HG02588 (cell line): ENCODE data around the gene SCN4A.
"Not testable (repeated sequence)": the region's sequence is repeated elsewhere in the genome, so short reads cannot be mapped to it uniquely, and the experiment has no call there.

Experiments
- ATAC-seq: cut with Tn5 transposase; IDR thresholded peaks from one replicate; pipeline ENCODE4 v1.9.1; 2021; ENCODE audit warnings: mild to moderate bottlenecking, moderate library complexity; ENCODE audit not compliant: unreplicated experiment

Gene SCN4A

DNA sequence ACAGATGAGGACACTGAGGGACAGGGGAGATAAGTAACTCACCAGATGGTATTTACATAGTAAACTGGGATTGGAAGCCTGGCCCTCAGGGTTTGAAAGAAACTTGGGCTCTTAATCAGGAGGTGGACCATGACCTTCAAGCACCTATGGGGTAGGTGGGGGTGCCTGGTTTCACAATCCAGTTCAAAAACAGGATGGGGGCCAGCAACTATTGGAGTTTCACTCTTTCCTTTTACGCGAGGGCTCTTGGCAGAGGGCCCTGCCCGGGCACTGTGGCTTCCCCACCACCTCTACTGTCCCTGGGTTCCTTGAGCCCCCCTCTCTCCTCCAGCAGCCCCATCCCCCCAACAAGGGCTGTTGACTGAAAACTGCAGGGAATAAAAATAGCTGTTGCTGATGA, 14.1 kb upstream of the SCN4A start:
- ATAC-seq: no peak

DNA sequence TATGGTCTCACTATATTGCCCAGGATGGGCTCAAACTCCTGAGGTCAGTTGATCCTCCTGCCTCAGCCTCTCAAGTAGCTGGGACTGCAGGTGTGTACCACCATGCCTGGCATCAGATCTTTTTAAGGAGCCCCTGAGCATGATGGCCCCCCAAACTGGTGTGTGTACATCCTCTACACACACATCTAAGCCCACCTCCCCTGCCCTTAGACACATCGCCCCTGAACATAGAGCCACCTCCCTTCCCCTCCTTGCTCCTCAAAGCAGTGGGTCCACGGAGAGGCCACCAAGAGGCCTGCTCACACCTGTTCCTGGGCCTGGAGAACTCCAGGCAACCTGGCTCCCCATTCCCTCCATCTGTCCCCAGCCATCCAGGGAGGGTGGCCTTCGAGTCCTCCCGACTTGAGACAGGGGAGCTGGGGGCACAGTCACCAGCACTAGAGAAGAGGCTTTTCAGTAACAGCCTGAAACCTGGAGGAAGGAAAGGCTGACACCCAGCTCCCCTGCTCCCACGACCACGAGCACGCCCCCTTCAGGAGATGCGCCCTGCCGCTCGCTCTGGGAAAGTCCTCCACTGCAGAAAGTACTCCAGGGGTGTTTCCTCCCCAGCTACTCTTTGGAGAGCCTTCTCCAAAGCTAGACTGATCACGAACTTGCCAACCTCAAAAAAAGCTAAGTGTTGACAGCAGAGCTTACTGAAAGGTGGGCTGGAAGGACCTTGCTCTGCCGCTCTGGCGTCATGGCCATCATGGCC, 12.8 kb upstream of the SCN4A start:
- ATAC-seq: no peak

DNA sequence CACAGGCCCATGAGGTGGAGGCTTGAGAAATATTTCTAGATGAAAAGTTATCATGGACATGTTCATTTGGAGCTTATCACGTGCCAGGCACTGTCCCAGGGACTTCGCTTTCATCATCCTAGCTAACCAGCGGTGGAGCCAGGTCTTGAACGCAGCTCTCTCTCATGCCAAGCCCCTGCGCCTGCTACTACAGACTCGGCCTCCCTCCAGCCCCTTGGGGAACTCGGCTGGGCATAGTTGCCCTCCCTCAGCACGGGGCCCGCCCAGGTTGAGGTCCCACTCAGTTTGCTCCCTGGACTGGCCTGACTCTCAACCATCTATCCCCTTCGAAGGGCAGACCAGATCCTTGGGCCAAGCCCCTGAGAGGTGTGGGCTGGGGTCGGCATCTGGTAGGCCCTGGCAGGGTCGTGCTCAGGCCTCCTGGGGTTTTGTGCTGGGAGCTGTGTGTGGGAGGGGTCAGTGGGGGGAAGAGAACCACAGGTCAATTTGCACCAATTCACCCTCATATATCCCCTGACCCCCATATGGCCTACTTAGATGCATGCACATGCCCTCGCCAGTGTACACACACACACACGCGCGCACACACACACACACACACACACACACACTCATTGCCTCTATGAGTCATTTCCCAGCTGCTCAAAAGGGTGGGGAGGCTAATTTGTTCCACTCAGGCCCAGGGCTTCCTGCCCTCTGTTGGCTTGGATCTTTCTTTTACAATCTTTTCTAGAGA, 12.1 kb upstream of the SCN4A start:
- ATAC-seq: no peak

- no peak for ATAC-seq
These were observed 11.5 kb upstream of the SCN4A start for GRCh38 chr17:63984236-63984635.

- no peak for ATAC-seq
These were observed 10.6 kb upstream of the SCN4A start for GRCh38 chr17:63983320-63983719.

DNA sequence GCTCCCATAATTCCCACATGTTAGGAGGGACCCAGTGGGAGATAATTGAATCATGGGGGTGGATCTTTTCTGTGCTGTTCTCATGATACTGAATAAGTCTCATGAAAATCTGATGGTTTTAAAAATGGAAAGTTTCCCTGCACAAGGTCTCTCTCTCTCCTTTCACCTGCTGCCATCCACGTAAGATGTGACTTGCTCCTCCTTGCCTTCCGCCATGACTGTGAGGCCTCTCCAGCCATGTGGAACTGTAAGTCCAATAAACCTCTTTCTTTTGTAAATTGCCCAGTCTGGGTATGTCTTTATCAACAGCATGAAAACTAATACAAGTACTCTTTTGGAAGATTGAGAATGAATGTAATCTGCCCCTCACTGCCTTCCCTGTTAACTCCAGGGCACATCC, 9.9 kb upstream of the SCN4A start:
- not testable (repeated sequence) for ATAC-seq

- no peak for ATAC-seq
These were observed 5.8 kb upstream of the SCN4A start for GRCh38 chr17:63978272-63979200.

GRCh38 chr17:63976702-63977101, 4.0 kb upstream of the SCN4A start:
- no peak for ATAC-seq

DNA sequence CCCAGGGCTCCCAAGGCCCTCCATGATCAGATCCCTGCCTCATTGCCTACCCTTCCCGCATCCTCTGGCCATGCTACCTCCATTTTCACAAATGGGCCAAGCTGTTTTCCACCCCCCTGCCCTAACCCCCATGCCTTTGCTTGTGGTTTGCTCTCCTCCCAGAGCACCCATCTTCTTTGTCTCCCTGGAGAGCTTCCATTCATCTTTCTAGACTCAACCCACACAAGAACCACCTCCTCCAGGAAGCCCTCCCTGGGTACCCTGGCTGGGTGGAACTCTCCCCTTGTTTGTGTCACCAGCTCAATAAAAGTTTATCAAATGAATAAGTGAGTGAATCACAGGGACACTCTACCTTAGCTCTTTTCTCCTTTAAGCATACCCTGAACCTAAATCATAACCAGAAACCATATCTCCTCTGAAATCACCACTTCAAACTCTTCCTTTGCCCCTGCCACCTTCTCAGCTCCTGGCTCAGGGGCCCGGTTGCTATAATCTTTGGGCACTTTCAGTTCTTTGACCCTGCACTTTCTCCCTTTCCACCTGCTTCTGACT, 2.9 kb upstream of the SCN4A start:
- ATAC-seq: no peak

GRCh38 chr17:63974594-63975192, 2.0 kb upstream of the SCN4A start:
- no peak for ATAC-seq

- no peak for ATAC-seq
These were observed 1.3 kb upstream of the SCN4A start for GRCh38 chr17:63973930-63974593.

DNA sequence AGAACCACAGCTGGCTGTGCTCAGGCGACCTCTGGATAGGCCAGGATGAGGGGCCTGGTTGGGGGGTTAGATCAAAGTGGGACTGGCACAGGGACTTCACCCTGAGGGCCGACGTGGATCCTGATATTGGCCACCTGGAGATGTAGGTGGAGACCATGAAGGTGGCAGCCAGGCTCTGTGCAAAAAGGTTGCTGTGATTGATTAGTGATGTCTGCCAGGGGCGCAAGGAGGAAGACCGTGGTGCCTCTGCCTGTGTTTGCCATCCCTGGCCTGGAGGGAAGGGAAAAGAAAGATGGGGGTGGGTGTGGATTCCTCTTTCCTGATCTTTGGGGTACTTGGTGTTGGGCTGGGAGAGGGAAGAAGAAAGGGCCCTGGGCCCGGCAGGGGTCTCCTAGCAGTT, 529 bp upstream of the SCN4A start:
- ATAC-seq: no peak

- ATAC-seq: no peak
These were observed 3.4 kb downstream of the SCN4A start for GRCh38 chr17:63969278-63969677.

- ATAC-seq: no peak
These were observed 4.8 kb downstream of the SCN4A start for GRCh38 chr17:63967953-63968352.

DNA sequence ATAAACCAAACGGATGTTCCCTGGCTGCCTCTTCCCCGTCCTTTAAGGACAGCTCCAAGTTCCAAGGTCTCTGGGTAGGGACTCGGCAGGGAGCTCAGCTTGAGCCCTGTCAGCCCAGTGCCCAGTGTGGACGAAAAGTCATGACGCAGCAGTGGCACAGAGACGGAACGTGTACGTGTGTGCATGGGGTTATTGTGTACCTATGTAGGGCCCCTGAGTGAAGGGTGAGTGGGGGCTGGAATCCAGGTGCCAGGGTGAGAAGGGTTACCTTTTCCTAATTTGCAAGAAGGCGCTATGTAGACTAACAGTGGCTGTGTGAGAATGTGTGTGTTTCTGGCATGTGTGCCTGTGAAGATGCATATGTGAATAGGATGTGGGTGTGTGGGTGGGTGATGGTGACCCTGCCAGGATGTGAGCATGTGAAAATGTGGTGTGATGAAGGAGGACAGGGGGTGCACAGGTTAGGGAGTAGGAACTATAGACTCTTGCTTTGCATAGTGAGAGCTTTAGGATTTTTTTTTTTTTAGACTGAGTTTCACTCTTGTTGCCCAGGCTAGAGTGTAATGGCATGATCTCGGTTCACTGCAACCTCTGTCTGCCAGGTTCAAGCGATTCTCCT, 6.0 kb downstream of the SCN4A start:
- ATAC-seq: no peak

DNA sequence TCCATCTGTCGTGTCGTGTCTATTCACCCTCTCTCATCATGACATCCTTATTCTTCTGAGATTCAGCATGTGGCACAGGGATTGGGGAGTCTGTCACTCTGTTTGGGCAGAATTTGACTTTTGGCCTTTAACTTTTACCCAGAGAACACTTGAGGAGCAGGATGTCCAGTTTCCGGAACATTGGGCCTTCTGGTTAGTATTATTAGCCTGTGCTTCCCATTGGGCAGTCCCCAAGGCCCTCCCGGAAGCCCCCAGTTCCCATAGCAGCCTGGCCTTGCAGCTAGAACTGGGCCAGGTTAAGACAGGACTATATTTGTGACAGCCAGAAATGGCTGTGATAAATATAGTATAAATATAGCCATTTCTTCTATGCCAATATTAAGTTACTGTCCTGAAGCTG, 9.6 kb downstream of the SCN4A start:
- ATAC-seq: no peak

DNA sequence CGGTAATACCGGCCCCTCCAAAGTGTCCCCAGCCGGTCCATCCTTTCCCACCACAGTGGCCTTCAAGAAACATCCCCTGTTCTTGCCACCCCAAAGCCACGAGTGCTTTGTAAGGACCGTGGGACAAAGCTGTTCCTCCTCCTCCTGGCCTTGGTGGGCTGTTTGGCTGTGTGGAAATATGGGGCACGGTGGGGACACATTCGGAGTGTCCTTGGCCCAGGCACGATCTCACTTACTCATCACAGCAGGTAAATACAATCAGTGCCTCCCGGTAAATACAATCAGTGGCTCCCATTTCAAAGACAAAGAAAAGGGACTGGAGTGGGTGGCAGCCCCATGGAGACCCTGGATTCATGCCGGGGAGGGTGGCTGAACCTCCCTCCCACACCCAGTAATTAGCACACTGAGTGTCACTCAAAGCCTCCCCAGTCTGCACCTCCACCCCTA, 10.4 kb downstream of the SCN4A start:
- no peak for ATAC-seq

GRCh38 chr17:63961355-63962212, 11.1 kb downstream of the SCN4A start:
- ATAC-seq: no peak

DNA sequence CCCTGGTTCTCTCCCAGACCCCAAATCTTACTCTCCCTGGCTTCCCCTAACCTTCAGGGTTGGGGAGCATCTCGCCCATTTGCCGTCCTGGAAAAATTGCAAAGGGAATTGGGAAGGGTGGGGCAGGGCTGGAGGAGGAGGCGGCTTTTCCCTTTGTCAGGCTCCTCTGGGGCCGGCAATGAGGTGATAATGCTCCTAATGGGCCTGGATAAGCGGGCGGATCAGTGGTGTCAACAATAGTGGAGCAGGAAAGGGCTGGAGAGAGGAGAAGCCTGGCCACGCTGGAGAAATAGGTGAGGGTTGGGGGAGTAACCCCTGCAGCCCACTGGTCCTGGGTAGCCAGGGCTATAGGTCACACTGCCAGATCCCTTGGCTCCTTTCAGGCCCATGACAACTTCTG, 12.3 kb downstream of the SCN4A start:
- no peak for ATAC-seq
